Upper lobe of left lung (tissue), 6 donors: ENCODE results near the gene TGM4. TPM values are rescaled to one million over a fixed set of nuclear protein-coding genes. Genes with fewer than 3 reads are reported as not detected.

Experiments
- ATAC-seq, 2 donors: fragments of 200-7000 bp; cut with Tn5 transposase; one replicate each; pipeline ENCODE4 v1.9.1; 2022; ENCODE audit warnings: mild to moderate bottlenecking in 2 of 2, moderate library complexity in 2 of 2; ENCODE audit not compliant: low FRiP score in 2 of 2
- DNase-seq, 2 donors: peaks; one replicate each; pipeline ENCODE4 v3.0.0-alpha.2; 2019 to 2020
- H3K27ac ChIP-seq, 4 donors: fragments of 200-600 bp; sonication (generic); one replicate each; pipeline ENCODE4 v1.5.1; 2016 to 2019
- H3K27me3 ChIP-seq, 4 donors: fragments of 200-600 bp; sonication (generic); one replicate each; pipeline ENCODE4 v1.5.1; 2017 to 2019
- H3K36me3 ChIP-seq, 4 donors: fragments of 200-600 bp; sonication (generic); one replicate each; pipeline ENCODE4 v1.5.1; 2016 to 2019
- H3K4me1 ChIP-seq, 4 donors: fragments of 200-600 bp; sonication (generic); one replicate each; pipeline ENCODE4 v1.5.1; 2018 to 2019
- H3K4me3 ChIP-seq, 4 donors: fragments of 200-600 bp; sonication (generic); one replicate each; pipeline ENCODE4 v1.5.1; 2017 to 2019; ENCODE audit warnings: mild to moderate bottlenecking in 2 of 4, moderate library complexity in 1 of 4
- H3K9me3 ChIP-seq, 4 donors: fragments of 200-600 bp; sonication (generic); one replicate each; pipeline ENCODE4 v1.5.1; 2018 to 2019
- CTCF ChIP-seq, 6 experiments: fragments of 450-650 bp in 4 of 6; fragments of 200-600 bp in 2 of 6; sonication (generic) in 2 of 6; IDR thresholded peaks; one replicate each; pipeline ENCODE4 v1.5.1; 2016 to 2019; ENCODE audit warnings: antibody characterized with exemption in 6 of 6
- EP300 ChIP-seq, 4 donors: sonication (generic); formaldehyde crosslinking; IDR thresholded peaks; one replicate each; pipeline ENCODE4 v1.5.1; 2017; ENCODE audit warnings: antibody characterized with exemption in 4 of 4, control low read depth in 2 of 4
- POLR2A ChIP-seq, 4 donors: fragments of 450-650 bp; IDR thresholded peaks; one replicate each; pipeline ENCODE4 v1.5.1; 2016 to 2017; ENCODE audit warnings: antibody characterized with exemption in 4 of 4, mild to moderate bottlenecking in 2 of 4
- POLR2AphosphoS5 ChIP-seq, 2 donors: sonication (generic); formaldehyde crosslinking; IDR thresholded peaks; one replicate each; pipeline ENCODE4 v1.5.1; 2017; ENCODE audit warnings: antibody characterized with exemption in 2 of 2
- WGBS, 2 donors: methylation state at CpG; one replicate each; pipeline ENCODE4 v1.1.5; 2017 to 2018; 5-methylcytosine and 5-hydroxymethylcytosine counted together
- total RNA-seq, 6 donors: library from RNA; depleted of rRNA in 4 of 6; stranded (reverse); fragments of >200 nt in 4 of 6; gene quantifications; one replicate each; pipeline versions ENCODE4 v1.1.0 to v1.2.1, GENCODE V29; 2016 to 2021
- donor health status: DM: no; HTN: no; CAD: no; lungs with moderate emphysema.
- donor health status: DM: no; HTN: yes; CAD: no; lungs with severe emphysema.

Gene TGM4
- total RNA-seq, 6 donors from 2014 or later: not detected

GRCh38 chr3:44862226-44862637 lies 12.2 kb upstream of the TGM4 start:
- Histone ChIP-seq H3K27ac (peak overlapping the region; percentile 92 to 95 (median 92)), H3K9me3 (no peaks in the 10 kb centered on the region), H3K4me3 (peak overlapping the region in 3 of 4 donors; percentile 65 to 84 (median 81)), H3K27me3 (no peaks in the 10 kb centered on the region), H3K4me1 (peaks cover 7 to 16% (median 9%) of the 10 kb centered on the region in 4 donors), H3K36me3 (no peaks in the 10 kb centered on the region)
- TF ChIP-seq CTCF (IDR thresholded peaks at IDR 0.05) (no peak), EP300 (IDR thresholded peaks at IDR 0.05) (no peak), POLR2AphosphoS5 (IDR thresholded peaks at IDR 0.05) (no peak), POLR2A (IDR thresholded peaks at IDR 0.05) (no peak)
- DNase-seq: no peak
- no peak for ATAC-seq
- WGBS, 2 donors: 1% methylated on average over 11 to 25 of the region's 25 CpGs

- 83 to 94% methylated on average over 7 of the region's 7 CpGs for WGBS, 2 donors
These were observed 9.0 kb upstream of the TGM4 start for GRCh38 chr3:44865272-44866035.

GRCh38 chr3:44867421-44868111 lies 6.8 kb upstream of the TGM4 start:
- Histone ChIP-seq H3K9me3 (no peaks in the 10 kb centered on the region), H3K4me3 (no peak overlapping the region), H3K27me3 (no peaks in the 10 kb centered on the region), H3K4me1 (peaks cover 3 to 7% (median 4%) of the 10 kb centered on the region in 4 donors), H3K36me3 (no peaks in the 10 kb centered on the region), H3K27ac (no peak overlapping the region)
- 95% methylated on average over 7 of the region's 7 CpGs for WGBS, 2 donors
- no peak for ATAC-seq
- TF ChIP-seq CTCF (IDR thresholded peaks at IDR 0.05): no peak
- no peak for TF ChIP-seq POLR2A (IDR thresholded peaks at IDR 0.05)
- no peak for TF ChIP-seq EP300 (IDR thresholded peaks at IDR 0.05)
- TF ChIP-seq POLR2AphosphoS5 (IDR thresholded peaks at IDR 0.05): no peak
- no peak for DNase-seq

More at GRCh38 chr3:44865272-44866035, 9.0 kb upstream of the TGM4 start:
- no peaks in the 10 kb centered on the region for H3K9me3 ChIP-seq
- peaks cover 7 to 16% (median 11%) of the 10 kb centered on the region in 4 donors for H3K4me1 ChIP-seq
- no peak overlapping the region for H3K4me3 ChIP-seq
- ATAC-seq (no peak), DNase-seq (no peak)
- H3K36me3 ChIP-seq: no peaks in the 10 kb centered on the region
- no peak overlapping the region for H3K27ac ChIP-seq
- H3K27me3 ChIP-seq: no peaks in the 10 kb centered on the region
- no peak for TF ChIP-seq POLR2AphosphoS5 (IDR thresholded peaks at IDR 0.05)
- no peak for TF ChIP-seq POLR2A (IDR thresholded peaks at IDR 0.05)
- no peak for TF ChIP-seq EP300 (IDR thresholded peaks at IDR 0.05)
- TF ChIP-seq CTCF (IDR thresholded peaks at IDR 0.05): no peak

GRCh38 chr3:44870375-44871061 lies 3.9 kb upstream of the TGM4 start:
- peak in 1 of 2 donors; percentile 63 for DNase-seq
- H3K36me3 ChIP-seq: no peaks in the 10 kb centered on the region

More at GRCh38 chr3:44870375-44871061, 3.9 kb upstream of the TGM4 start:
- 69 to 72% methylated on average over 8 of the region's 8 CpGs for WGBS, 2 donors
- H3K27me3 ChIP-seq: no peaks in the 10 kb centered on the region
- H3K9me3 ChIP-seq: no peaks in the 10 kb centered on the region
- H3K4me3 ChIP-seq: no peak overlapping the region
- peaks cover 0 to 5% (median 0%) of the 10 kb centered on the region in 4 donors for H3K4me1 ChIP-seq
- H3K27ac ChIP-seq: no peak overlapping the region
- TF ChIP-seq CTCF (IDR thresholded peaks at IDR 0.05) (no peak), EP300 (IDR thresholded peaks at IDR 0.05) (no peak), POLR2A (IDR thresholded peaks at IDR 0.05) (no peak), POLR2AphosphoS5 (IDR thresholded peaks at IDR 0.05) (no peak)
- peak in 1 of 2 donors; percentile 75 for ATAC-seq
